Endodermal cell (in vitro differentiated cells): ENCODE measurements around the gene CMTR1. TPM values are rescaled to one million over a fixed set of nuclear protein-coding genes. Genes with fewer than 3 reads are reported as not detected.

Experiments
- DNase-seq: peaks from one replicate; pipeline ENCODE4 v3.0.0-alpha.2; 2017
- H3K27ac ChIP-seq: 2 replicates; pipeline ENCODE4 v1.5.1; 2013; ENCODE audit warnings: mild to moderate bottlenecking, low read depth, low read length, moderate library complexity
- H3K27me3 ChIP-seq: 2 replicates; pipeline ENCODE4 v1.6.1; 2013; ENCODE audit warnings: mild to moderate bottlenecking, low read length, moderate library complexity; ENCODE audit not compliant: insufficient read depth, control insufficient read depth, poor library complexity, severe bottlenecking
- H3K36me3 ChIP-seq: 2 replicates; pipeline ENCODE4 v1.7.0; 2013; ENCODE audit warnings: mild to moderate bottlenecking, low read length, moderate library complexity; ENCODE audit not compliant: control insufficient read depth, insufficient read depth
- H3K4me1 ChIP-seq: one replicate; pipeline ENCODE4 v1.7.0; 2013; ENCODE audit warnings: low read length; ENCODE audit not compliant: control insufficient read depth, insufficient read depth
- H3K4me3 ChIP-seq: 2 replicates; pipeline ENCODE4 v1.5.1; 2013; ENCODE audit warnings: mild to moderate bottlenecking, low read length, moderate library complexity
- H3K9ac ChIP-seq: 2 replicates; pipeline ENCODE4 v1.6.1; 2013; ENCODE audit warnings: mild to moderate bottlenecking, low read length, moderate library complexity; ENCODE audit not compliant: poor library complexity, severe bottlenecking; ENCODE audit errors: extremely low read depth
- H3K9me3 ChIP-seq: 2 replicates; pipeline ENCODE4 v1.6.1; 2013; ENCODE audit warnings: mild to moderate bottlenecking, low read length, moderate library complexity; ENCODE audit not compliant: control insufficient read depth
- H3K27ac Mint-ChIP-seq: 2 replicates; pipeline ENCODE4 v1.8.0; 2020; ENCODE audit warnings: mixed read lengths
- H3K27me3 Mint-ChIP-seq: 2 replicates; pipeline ENCODE4 v1.8.0; 2021; ENCODE audit warnings: mild to moderate bottlenecking, mixed read lengths; ENCODE audit not compliant: insufficient read depth
- H3K36me3 Mint-ChIP-seq: 2 replicates; pipeline ENCODE4 v1.8.0; 2020; ENCODE audit warnings: low read depth, mixed read lengths
- H3K4me1 Mint-ChIP-seq: 2 replicates; pipeline ENCODE4 v1.8.0; 2020; ENCODE audit warnings: mixed read lengths
- H3K4me3 Mint-ChIP-seq: 2 replicates; pipeline ENCODE4 v1.8.0; 2020; ENCODE audit warnings: mild to moderate bottlenecking, moderate library complexity, mixed read lengths
- H3K9me3 Mint-ChIP-seq: 2 replicates; pipeline ENCODE4 v1.8.0; 2020; ENCODE audit warnings: mild to moderate bottlenecking, mixed read lengths
- WGBS, 2 experiments: methylation state at CpG; one replicate each; pipeline versions ENCODE4 v1.1.5 to v1.1.7; 2013; ENCODE audit warnings: missing lambda C conversion rate in 2 of 2, mixed read lengths in 1 of 2; ENCODE audit not compliant: insufficient coverage in 1 of 2, insufficient read length in 1 of 2; 5-methylcytosine and 5-hydroxymethylcytosine counted together
- total RNA-seq, 2 donors: library from RNA; stranded (reverse); fragmentation: NEBNext Ultra II Directional in 1 of 2; extraction: Animal tissue kit (Norgen Biotek cat#: 25700) in 1 of 2; gene quantifications; 2 replicates in 1 of 2; 3 replicates in 1 of 2; pipeline ENCODE4 v1.2.1, GENCODE V29; 2021
- TF ChIP-seq, protein P1 (sequence below): fragments of 200-600 bp; sonication (generic); conservative IDR thresholded peaks from 2 replicates; pipeline ENCODE4 v1.5.0; 2021; ENCODE audit warnings: antibody characterized with exemption, mild to moderate bottlenecking

CMTR1 gene
- total RNA-seq, 2 donors from 2014 or later: 62.0 to 91.6 TPM

DNA sequence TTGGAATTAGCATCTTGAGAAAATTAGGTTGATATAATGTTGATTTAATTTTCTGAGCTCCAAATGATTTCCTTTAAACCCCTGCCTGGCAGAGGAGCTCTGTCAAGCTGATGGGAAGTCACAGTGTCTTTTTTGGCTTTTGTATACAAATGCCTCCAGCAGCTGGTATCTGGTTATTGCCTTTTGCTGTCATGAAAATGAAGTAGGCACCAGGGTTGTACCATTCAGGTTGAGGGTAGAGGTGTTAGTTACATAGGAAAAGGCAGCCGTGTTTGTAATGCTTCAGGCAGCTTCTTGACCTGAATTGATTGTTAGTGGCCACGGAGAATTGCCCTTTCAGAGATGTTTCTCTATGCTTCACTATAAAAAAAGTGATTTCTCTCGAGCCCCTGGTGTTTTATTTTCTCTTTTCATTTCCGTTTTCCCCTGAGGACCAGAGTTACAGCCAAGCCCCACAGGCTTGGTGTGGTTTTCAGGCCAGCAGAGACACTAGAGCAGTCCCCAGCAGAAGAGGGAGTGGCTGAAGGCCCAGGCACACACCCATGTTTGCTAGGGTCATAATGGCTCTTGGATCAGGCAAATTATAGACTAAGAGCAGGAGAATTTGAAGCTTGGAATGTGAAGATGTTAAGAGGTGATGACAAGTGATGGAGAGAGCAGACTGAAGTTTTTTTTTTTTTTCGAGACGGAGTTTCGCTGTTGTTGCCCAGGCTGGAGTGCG, 21.6 kb downstream of the CMTR1 start:
- no peak overlapping the region for H3K4me3 Mint-ChIP-seq
- TF ChIP-seq, protein P1, sequence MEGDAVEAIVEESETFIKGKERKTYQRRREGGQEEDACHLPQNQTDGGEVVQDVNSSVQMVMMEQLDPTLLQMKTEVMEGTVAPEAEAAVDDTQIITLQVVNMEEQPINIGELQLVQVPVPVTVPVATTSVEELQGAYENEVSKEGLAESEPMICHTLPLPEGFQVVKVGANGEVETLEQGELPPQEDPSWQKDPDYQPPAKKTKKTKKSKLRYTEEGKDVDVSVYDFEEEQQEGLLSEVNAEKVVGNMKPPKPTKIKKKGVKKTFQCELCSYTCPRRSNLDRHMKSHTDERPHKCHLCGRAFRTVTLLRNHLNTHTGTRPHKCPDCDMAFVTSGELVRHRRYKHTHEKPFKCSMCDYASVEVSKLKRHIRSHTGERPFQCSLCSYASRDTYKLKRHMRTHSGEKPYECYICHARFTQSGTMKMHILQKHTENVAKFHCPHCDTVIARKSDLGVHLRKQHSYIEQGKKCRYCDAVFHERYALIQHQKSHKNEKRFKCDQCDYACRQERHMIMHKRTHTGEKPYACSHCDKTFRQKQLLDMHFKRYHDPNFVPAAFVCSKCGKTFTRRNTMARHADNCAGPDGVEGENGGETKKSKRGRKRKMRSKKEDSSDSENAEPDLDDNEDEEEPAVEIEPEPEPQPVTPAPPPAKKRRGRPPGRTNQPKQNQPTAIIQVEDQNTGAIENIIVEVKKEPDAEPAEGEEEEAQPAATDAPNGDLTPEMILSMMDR: no peak
- no peak overlapping the region for H3K4me3 ChIP-seq
- H3K36me3 ChIP-seq: peaks cover 91% of the 10 kb centered on the region
- H3K27me3 Mint-ChIP-seq: no peaks in the 10 kb centered on the region
- no peak overlapping the region for H3K27ac Mint-ChIP-seq
- no peaks in the 10 kb centered on the region for H3K9me3 ChIP-seq
- H3K4me1 Mint-ChIP-seq: peaks cover 20% of the 10 kb centered on the region
- WGBS, 2 experiments: 89 to 92% methylated on average over 7 to 8 of the region's 8 CpGs
- H3K36me3 Mint-ChIP-seq: peaks cover 78% of the 10 kb centered on the region
- no peak for DNase-seq
- no peak overlapping the region for H3K9ac ChIP-seq
- H3K27me3 ChIP-seq: no peaks in the 10 kb centered on the region
- no peaks in the 10 kb centered on the region for H3K9me3 Mint-ChIP-seq
- peaks cover 7% of the 10 kb centered on the region for H3K4me1 ChIP-seq
- H3K27ac ChIP-seq: no peak overlapping the region

DNA sequence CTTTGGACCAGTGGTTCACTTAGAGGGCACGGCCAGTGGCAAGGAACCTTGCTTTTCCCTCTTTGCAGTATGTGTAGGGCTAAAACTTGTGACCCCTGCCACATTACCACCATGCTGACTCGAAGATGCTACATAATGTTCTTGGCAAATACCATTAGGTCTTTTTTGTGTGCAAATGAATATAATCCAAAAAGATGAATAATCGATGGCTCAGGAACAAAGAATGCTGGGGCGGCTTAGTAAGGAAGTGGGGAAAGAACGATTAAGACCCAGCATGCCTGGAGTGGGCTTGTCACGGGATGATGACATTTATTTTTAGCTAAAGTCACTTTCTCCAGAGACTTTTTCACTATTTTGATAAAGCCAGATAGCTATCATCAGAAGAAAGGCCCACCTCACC, 23.1 kb downstream of the CMTR1 start:
- H3K4me1 ChIP-seq: peaks cover 12% of the 10 kb centered on the region
- peaks cover 36% of the 10 kb centered on the region for H3K4me1 Mint-ChIP-seq
- H3K36me3 ChIP-seq: peaks cover 79% of the 10 kb centered on the region
- no peaks in the 10 kb centered on the region for H3K27me3 ChIP-seq
- peaks cover 69% of the 10 kb centered on the region for H3K36me3 Mint-ChIP-seq
- 92 to 94% methylated on average over 5 to 6 of the region's 6 CpGs for WGBS, 2 experiments
- H3K9me3 ChIP-seq: no peaks in the 10 kb centered on the region
- no peaks in the 10 kb centered on the region for H3K27me3 Mint-ChIP-seq
- no peaks in the 10 kb centered on the region for H3K9me3 Mint-ChIP-seq
- H3K4me3 Mint-ChIP-seq: no peak overlapping the region
- no peak overlapping the region for H3K4me3 ChIP-seq
- no peak for DNase-seq
- no peak overlapping the region for H3K27ac ChIP-seq
- H3K9ac ChIP-seq: no peak overlapping the region
- no peak overlapping the region for H3K27ac Mint-ChIP-seq
- TF ChIP-seq, protein P1: no peak

- H3K36me3 Mint-ChIP-seq: peaks cover 70% of the 10 kb centered on the region
- peak overlapping the region; percentile 36 for H3K27ac Mint-ChIP-seq
- H3K27me3 Mint-ChIP-seq: no peaks in the 10 kb centered on the region
- H3K4me3 Mint-ChIP-seq: no peak overlapping the region
- H3K9me3 ChIP-seq: no peaks in the 10 kb centered on the region
- peaks cover 40% of the 10 kb centered on the region for H3K4me1 Mint-ChIP-seq
- TF ChIP-seq, protein P1: no peak
- DNase-seq: no peak
- H3K27me3 ChIP-seq: no peaks in the 10 kb centered on the region
- peaks cover 79% of the 10 kb centered on the region for H3K36me3 ChIP-seq
- WGBS, 2 experiments: 58 to 78% methylated on average over 3 to 6 of the region's 6 CpGs
- H3K9me3 Mint-ChIP-seq: no peaks in the 10 kb centered on the region
- H3K9ac ChIP-seq: no peak overlapping the region
- H3K27ac ChIP-seq: no peak overlapping the region
- H3K4me3 ChIP-seq: no peak overlapping the region
- H3K4me1 ChIP-seq: peaks cover 17% of the 10 kb centered on the region
Observed at GRCh38 chr6:37456816-37457560, 24.0 kb downstream of the CMTR1 start.
